HEK293T (cell line): ENCODE measurements around the gene IKZF3.

Source experiments
- BHLHE40 ChIP-seq: fragments of 450-650 bp; IDR thresholded peaks from 2 replicates; pipeline ENCODE4 v1.6.1; 2016; ENCODE audit warnings: mild to moderate bottlenecking, moderate library complexity, borderline replicate concordance
- FOXA1 ChIP-seq: fragments of 450-650 bp; IDR thresholded peaks from 2 replicates; pipeline ENCODE4 v1.6.1; 2016; ENCODE audit warnings: mild to moderate bottlenecking
- TARDBP ChIP-seq: fragments of 450-650 bp; IDR thresholded peaks from 2 replicates; pipeline ENCODE4 v1.6.1; 2016
- TF ChIP-seq, protein P1 (sequence below): fragments of 450-650 bp; IDR thresholded peaks from 2 replicates; pipeline ENCODE4 v1.6.1; 2016

DNA sequence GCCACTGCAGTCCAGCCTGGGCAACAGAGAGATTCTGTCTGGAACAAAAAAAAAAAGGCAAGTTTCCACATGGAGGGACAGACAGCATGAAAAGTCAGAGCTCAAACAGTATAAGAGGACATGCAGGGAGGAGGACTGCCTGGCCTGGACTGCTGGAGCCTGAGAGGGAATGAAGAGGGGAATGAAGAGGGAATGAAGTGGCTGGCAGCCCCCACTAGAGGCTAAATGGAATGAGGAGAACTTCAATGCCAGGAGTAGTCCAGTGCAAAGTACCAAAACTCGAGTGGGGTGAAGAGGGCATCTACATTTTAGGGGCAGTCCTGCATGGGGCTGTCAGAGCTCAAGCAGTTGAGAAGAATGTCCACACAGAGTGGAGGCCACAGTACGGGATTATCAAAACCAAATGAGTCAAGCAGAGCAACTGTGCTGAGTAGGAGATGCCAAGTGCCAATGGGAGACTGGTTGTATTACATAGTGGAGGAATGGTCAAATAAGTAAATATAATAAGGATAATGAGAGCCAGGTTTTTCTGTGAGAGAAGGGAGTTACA is 22.9 kb downstream of the IKZF3 start:
- TF ChIP-seq FOXA1 (no peak), TARDBP (no peak), BHLHE40 (no peak)
- TF ChIP-seq, protein P1, sequence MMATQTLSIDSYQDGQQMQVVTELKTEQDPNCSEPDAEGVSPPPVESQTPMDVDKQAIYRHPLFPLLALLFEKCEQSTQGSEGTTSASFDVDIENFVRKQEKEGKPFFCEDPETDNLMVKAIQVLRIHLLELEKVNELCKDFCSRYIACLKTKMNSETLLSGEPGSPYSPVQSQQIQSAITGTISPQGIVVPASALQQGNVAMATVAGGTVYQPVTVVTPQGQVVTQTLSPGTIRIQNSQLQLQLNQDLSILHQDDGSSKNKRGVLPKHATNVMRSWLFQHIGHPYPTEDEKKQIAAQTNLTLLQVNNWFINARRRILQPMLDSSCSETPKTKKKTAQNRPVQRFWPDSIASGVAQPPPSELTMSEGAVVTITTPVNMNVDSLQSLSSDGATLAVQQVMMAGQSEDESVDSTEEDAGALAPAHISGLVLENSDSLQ, result no peak
